Smooth muscle cell of the brain vasculature (primary cell): ENCODE measurements around the gene GRHL1.
"Not testable (repeated sequence)": the region's sequence is repeated elsewhere in the genome, so short reads cannot be mapped to it uniquely, and the experiment has no call there.

Experiments used
- DNase-seq: peaks from one replicate; pipeline ENCODE4 v3.0.0-alpha.2; 2012; ENCODE audit warnings: low read depth, low spot score

Gene GRHL1

DNA sequence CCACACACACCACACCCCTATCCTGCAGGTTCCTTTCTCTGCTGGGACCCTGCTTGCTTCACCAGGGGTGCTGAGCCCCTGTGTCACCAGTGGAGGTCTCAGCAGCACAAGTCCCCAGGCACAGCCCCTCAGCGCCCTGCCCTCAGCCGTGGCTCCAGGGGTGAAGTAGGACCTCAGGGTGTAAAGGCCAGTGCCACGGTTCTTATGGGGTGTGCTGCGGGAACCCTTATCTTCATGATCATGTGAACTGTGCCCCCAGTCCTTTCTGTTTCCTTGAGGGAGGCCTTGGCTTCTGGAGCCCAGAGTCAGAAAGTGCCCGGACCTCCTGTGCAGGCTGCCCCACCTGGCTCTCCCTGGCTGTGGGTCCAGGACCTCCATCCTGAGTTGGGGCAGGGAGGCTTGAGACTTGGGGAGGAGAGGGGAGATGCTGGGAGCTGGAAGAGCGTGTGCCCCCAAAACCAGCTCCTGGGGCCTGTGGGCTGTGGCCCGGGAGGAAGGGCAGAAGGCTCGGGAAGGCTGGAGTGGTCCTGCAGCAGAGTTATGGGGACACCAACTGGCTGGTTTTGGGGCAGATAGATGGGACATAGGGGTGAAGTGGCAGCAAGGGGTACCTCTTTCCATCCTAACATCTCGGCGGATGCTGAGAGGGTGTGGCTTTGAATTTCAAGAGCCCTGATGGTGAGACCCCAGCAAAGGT is 71.6 kb downstream of the GRHL1 start:
- no peak for DNase-seq

- DNase-seq = no peak
These were observed 75.6 kb downstream of the GRHL1 start for GRCh38 chr2:10026940-10027569.

DNA sequence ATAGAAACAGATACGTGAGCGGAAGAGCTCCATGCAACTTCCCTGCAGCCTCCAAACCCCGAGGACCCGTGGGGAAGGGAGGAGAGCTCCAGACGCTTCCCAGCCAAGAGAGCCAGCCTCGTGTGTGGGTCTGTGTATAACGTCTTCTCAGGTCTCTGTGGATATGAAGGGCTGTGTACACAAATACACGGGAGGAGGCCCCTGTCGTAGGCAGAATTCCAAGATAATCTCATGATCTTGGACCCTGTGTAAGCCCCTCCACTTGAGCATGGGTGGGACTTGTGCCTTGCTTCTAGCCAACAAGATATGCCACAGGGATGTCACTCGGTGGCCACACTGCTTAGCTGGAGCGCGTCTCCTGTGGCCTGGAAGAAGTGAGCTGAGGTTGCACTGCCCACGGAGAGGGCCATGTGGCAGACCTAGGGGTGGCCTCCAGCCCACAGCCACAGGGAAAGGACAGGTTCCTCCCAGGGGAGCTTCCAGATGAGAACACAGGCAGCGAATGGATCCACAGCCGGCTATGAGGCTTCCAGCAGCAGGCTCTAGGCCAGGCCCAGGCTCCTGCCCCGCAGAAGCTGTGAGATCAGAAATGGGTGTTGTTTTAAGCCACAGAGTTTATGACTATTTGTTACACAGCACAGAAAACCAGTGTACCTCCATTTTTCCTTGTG is 76.3 kb downstream of the GRHL1 start:
- no peak for DNase-seq

DNA sequence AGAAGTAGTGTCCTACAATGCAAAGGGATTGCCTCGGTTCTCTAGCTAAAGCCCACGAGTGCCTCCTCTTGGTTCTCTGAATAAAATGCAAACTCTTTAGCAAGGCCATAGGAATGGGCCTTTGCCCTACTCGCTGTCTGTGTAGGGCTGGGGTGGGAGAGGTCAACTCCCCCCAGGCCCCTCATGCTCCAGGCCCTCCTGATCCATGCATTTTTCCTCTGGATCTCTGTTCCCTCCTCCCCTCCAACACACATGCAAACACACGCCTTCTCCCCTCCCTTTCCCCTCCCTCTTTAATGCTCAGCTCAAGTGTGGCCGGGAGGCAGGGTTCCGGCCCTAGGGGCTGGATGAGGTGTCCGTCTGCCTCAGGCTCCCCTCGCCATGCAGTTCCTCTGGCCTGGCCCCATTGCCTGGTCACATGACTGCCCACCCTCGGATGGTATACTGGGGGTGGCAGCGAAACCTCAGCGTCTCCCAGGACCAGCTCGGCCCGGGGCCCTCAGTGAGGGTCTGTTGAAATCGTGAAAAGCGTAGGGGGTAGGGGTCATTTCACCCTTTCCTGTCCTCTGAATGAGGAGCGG is 77.0 kb downstream of the GRHL1 start:
- DNase-seq = no peak

- DNase-seq = no peak
These were observed 77.7 kb downstream of the GRHL1 start for GRCh38 chr2:10028988-10029874.

GRCh38 chr2:10029875-10030223 is 78.4 kb downstream of the GRHL1 start:
- DNase-seq = no peak

- no peak for DNase-seq
These were observed 78.8 kb downstream of the GRHL1 start for GRCh38 chr2:10030311-10030736.

DNA sequence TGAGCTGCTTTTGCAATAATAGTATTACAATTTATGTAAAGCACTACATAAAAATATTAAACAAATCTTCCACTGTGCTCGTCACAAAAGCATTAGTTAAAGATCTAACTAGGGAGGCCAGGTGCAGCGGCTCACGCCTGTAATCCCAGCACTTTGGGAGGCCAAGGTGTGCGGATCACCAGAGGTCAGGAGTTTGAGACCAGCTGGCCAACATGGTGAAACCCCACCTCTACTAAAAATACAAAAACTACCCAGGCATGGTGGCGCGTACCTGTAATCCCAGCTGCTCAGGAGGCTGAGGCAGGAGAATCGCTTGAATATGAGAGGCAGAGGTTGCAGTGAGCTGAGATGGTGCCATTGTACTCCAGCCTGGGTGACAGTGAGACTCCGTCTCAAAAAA is 79.3 kb downstream of the GRHL1 start:
- DNase-seq = not testable (repeated sequence)

DNA sequence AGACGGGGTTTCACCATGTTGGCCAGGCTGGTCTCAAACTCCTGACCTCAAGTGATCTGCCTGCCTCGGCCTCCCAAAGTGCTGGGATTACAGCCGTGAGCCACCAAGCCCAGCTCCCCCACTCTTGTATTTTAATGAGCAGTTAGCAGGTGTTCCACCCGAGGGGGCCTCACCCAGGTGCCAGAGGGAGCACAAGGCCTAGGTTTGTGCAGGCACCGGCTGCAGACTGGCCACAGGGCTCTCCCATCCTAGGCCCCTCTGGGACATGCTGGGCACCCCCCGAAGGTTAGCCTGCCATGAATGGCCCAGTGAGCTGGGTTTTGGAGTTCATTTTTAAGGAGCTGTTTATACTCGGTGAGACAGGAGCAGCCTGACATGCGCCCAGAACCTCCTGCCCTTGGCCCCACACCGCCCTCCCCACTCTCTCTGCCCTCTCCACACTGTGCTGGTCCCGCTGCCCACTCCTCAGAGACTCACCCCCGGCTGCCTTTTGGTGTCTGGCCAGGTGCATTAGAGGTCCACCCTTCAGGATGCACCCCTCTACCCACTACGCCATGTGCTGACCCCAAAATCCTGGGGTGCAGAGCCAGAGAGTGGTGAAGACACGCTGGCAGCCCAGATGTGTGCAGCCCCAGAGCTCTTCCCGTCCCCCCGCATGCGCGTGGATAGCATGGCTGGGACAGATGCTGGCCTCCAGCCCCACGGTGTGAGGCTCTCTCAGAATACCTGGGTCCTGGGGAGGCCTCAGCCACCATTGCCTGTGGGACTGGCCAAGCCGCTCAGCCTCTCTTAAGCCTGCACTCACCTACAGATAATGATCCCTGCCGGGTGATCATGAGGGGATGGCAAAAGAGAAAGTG is 80.6 kb downstream of the GRHL1 start:
- DNase-seq = no peak

GRCh38 chr2:10032746-10033105 is 81.2 kb downstream of the GRHL1 start:
- DNase-seq = no peak

GRCh38 chr2:10033251-10034006 is 81.9 kb downstream of the GRHL1 start:
- DNase-seq = no peak

DNA sequence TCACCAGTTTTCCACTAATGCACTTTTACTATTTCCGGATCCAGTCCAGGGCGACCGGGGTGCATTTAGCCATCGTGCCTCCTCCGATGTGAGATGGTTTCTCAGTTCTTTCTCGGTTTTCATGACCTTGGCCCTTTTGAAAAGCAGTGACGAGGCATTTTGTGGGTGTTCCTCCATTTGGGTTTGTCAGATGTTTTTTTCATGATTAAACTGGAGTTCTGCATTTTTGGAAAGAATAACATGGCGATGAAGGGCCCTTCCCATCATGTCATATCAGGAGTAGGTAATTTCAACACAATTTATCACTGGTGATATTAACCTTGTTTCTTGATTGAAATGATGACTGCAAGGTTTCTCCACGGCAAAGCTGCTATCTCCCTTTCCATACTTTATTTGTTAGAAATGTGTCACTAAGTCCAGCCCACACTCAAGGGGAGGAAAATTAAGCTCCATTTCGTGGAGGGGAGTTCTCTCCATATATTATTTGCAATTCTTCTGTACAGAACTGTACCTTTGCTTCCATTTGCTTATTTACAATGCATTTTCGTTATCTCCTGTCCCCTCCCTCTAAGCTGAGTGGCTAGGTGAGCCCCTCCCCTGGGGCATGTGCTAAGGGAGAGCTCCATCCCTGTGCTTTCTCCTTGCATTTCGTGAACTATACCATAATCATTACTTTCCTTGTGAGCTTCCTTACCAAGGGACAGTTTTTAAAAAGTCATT is 83.0 kb downstream of the GRHL1 start:
- no peak for DNase-seq

- no peak for DNase-seq
These were observed 83.5 kb downstream of the GRHL1 start for GRCh38 chr2:10035053-10035422.

- DNase-seq = no peak
These were observed 84.1 kb downstream of the GRHL1 start for GRCh38 chr2:10035633-10036032.

- DNase-seq = no peak
These were observed 84.8 kb downstream of the GRHL1 start for GRCh38 chr2:10036095-10036884.

- no peak for DNase-seq
These were observed 86.6 kb downstream of the GRHL1 start for GRCh38 chr2:10038123-10038522.

DNA sequence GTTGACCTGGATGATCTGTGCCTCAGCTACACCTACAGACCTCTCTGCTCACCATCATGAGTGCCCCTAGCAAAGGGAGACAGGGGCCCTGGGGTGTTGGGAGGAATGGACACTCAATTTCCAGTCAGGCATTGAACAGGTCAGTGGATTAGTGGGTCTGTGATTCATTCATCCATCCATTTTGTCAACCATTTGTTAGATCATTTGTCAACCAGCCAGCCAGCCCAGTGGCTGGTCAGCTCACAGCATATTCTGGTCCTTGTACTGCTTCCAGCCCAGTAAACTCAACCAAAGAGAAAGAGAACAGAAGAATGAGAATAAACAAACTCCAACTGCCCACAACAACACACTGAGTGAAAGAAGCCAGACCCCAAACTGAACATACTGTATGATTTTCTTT is 87.2 kb downstream of the GRHL1 start:
- DNase-seq = no peak

DNA sequence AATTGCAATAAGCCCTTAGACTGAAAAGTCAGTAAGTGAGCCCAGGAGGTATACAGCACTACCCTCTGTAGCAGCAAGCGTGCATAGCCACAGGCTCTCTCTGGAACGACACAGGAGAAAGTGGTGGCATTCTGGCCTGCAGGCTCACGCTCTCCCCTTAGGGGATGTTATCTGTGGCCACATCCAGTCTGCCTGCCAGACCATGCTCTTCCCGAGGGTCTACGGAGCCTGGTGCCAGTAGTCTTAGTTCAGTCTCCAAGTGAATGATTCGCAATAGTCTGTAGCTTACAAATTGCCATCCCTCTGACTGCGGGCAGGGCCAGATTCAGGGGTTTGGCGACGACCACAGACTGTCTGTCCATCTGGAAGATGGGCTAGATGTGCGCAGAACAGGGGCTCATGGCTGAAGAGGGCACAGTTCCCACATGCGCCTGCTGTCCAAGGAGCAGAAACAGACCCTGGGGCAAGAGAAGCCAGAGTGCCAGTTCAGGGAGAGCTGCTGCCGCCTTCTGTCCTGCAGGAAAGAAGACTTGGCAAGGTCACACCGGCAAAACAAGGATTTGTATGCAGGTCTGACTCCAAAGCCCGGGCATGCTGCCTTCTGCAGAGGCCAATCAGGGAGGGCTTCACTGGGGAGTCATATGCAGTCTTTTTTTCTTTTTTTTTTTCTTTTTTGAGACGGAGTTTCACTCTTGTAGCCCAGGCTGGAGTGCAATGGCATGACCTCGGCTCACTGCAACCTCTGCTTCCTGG is 88.3 kb downstream of the GRHL1 start:
- DNase-seq = no peak
